PC-9 (cell line): ENCODE measurements around the gene CYFIP1.

ENCODE experiments used
- CTCF ChIP-seq: fragments of 200-600 bp; sonication (generic); conservative IDR thresholded peaks from 2 replicates; pipeline ENCODE4 v1.6.1; 2017; ENCODE audit warnings: mixed run types, antibody characterized with exemption, mild to moderate bottlenecking, moderate library complexity
- EZH2 ChIP-seq: fragments of 200-600 bp; sonication (generic); IDR thresholded peaks from 2 replicates; pipeline ENCODE4 v1.8.0; 2017; ENCODE audit warnings: antibody characterized with exemption, low read depth

- TF ChIP-seq CTCF (no peak), EZH2 (no peak)
Measured at GRCh38 chr15:22949074-22949547, 31.1 kb downstream of the CYFIP1 start.
